Right lung (tissue), 5 donors: Measurements from ENCODE around the gene TBC1D16. TPM values are rescaled to one million over a fixed set of nuclear protein-coding genes. Genes with fewer than 3 reads are reported as not detected.
"Not testable (repeated sequence)": the region's sequence is repeated elsewhere in the genome, so short reads cannot be mapped to it uniquely, and the experiment has no call there.

ENCODE experiments used
- DNase-seq, 2 donors: peaks; one replicate each; pipeline ENCODE4 v3.0.0-alpha.2; 2013
- polyA plus RNA-seq, 5 donors: library from polyadenylated mRNA; unstranded; fragments of 120-200 nt; gene quantifications; one replicate each; pipeline versions ENCODE4 v1.2.1 to v1.2.3, GENCODE V29; 2013; ENCODE audit warnings: inconsistent platforms in 1 of 5, low replicate concordance in 1 of 5; ENCODE audit not compliant: insufficient read length in 5 of 5, insufficient read depth in 1 of 5

The TBC1D16 gene
- polyA plus RNA-seq, 5 donors = 19.0 to 36.4 (median 25.2) TPM

GRCh38 chr17:79916506-79916905, 119.2 kb downstream of the TBC1D16 start:
- no peak for DNase-seq

- DNase-seq = no peak
These were observed 119.7 kb downstream of the TBC1D16 start for GRCh38 chr17:79915850-79916430.

GRCh38 chr17:79914813-79915740, 120.6 kb downstream of the TBC1D16 start:
- DNase-seq = no peak

- DNase-seq = no peak
These were observed 121.5 kb downstream of the TBC1D16 start for GRCh38 chr17:79913896-79914812.

GRCh38 chr17:79913451-79913850, 122.2 kb downstream of the TBC1D16 start:
- DNase-seq = no peak

GRCh38 chr17:79912552-79913330, 122.9 kb downstream of the TBC1D16 start:
- DNase-seq = no peak

- no peak for DNase-seq
These were observed 124.0 kb downstream of the TBC1D16 start for GRCh38 chr17:79911430-79912399.

GRCh38 chr17:79910985-79911361, 124.7 kb downstream of the TBC1D16 start:
- DNase-seq = no peak

- no peak for DNase-seq
These were observed 126.6 kb downstream of the TBC1D16 start for GRCh38 chr17:79909121-79909520.

- DNase-seq = no peak
These were observed 127.8 kb downstream of the TBC1D16 start for GRCh38 chr17:79907850-79908249.

- DNase-seq = no peak
These were observed 128.4 kb downstream of the TBC1D16 start for GRCh38 chr17:79907217-79907715.

GRCh38 chr17:79905832-79906231, 129.8 kb downstream of the TBC1D16 start:
- DNase-seq = no peak

- DNase-seq = no peak
These were observed 130.8 kb downstream of the TBC1D16 start for GRCh38 chr17:79904865-79905264.

GRCh38 chr17:79902146-79902791, 133.4 kb downstream of the TBC1D16 start:
- no peak for DNase-seq

- no peak for DNase-seq
These were observed 134.5 kb downstream of the TBC1D16 start for GRCh38 chr17:79901131-79901530.

- no peak for DNase-seq
These were observed 136.1 kb downstream of the TBC1D16 start for GRCh38 chr17:79899584-79899983.

- no peak for DNase-seq
These were observed 138.2 kb downstream of the TBC1D16 start for GRCh38 chr17:79897243-79898063.

- DNase-seq = not testable (repeated sequence)
These were observed 142.2 kb downstream of the TBC1D16 start for GRCh38 chr17:79893457-79893856.
